GM19438 (cell line): Measurements from ENCODE around the gene PLEKHH2.
"Not testable (repeated sequence)": the region's sequence is repeated elsewhere in the genome, so short reads cannot be mapped to it uniquely, and the experiment has no call there.

Source experiments
- ATAC-seq: cut with Tn5 transposase; IDR thresholded peaks from one replicate; pipeline ENCODE4 v1.9.1; 2021; ENCODE audit warnings: low read depth; ENCODE audit not compliant: unreplicated experiment

PLEKHH2 gene

DNA sequence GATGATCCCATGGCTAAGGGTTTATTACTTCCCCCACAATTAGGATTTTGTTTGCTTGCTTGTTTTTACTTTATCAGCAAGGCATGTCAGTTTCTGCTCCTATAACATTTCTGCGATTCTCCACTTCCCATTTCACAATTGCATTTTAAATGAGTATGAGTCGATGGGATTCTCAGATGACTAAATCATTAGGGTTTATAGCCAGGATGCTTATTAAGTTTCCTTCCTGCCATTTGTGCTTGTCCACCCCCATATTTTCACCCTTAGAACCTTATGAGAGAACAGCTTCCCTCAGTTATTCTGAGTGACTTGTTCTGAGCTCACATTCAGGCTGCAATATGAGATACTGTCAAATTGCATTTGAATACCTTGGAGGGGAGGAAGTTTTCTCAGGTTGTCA is 77.1 kb downstream of the PLEKHH2 start:
- ATAC-seq = no peak

DNA sequence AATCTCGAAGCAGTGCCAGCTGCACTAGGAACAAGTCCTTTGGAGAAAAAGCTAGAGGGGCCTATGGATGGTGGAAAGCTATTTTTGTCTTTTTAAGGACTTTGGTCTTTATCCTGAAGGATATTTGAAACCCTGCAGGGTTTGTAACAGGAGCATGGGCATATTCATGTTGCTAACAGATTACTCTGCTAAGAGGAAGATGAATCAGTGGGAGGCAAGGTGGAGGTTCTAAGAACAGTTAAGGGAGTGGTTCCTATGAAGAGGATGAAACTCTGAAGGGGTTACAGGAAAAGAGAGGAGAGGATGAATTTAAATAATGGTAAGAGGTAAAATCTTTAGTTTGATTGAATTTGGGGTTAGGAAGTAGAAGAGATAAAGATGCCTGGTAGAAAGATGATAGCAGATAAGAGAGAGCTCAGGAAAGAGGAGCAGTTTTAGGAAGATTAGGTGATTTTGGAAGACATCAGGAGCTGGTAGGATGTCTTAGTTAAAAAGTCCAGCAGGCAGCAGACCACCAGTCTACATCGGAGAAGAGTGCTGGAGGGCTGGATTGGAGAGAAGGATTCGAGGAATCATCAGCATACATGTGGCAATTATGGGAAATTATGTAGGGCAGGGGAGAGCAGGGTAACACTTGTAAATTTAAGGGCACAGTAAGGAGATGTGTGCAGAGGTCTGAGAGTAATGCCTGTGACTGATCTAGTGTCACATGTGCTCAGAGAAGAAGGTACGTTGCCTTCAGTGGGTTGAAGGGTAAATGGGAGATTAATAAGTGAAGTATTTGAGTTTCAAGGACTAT is 78.4 kb downstream of the PLEKHH2 start:
- no peak for ATAC-seq

- ATAC-seq = no peak
Observed at GRCh38 chr2:43717322-43717721, 80.3 kb downstream of the PLEKHH2 start.

DNA sequence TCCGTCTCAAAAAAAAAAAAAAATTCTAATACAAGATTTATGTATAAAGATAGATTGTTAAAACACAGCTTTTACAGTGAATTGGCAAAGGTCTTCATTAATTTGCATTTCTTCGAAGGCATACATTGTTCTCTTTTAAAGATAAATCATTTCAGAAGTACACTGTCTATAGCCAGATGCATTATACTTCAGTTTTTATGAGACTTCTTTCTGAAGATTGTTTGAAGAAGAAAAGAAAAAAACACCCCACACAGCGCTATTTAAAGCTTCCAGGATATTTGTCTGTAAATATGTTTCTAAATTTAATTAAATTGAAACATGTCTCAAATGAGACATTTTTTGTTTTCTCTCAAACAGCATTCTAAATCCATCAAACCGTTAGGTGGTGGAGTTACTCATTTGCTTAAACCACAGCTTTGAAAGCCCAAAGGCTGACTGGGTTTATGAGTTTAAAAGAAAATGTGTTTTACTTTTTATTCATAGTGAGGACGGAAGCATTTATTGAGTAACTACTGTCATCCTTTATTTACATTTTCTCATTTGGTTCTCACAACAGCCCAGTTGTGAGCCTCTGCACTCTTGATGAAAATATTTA is 81.6 kb downstream of the PLEKHH2 start:
- ATAC-seq = peak; percentile 56

DNA sequence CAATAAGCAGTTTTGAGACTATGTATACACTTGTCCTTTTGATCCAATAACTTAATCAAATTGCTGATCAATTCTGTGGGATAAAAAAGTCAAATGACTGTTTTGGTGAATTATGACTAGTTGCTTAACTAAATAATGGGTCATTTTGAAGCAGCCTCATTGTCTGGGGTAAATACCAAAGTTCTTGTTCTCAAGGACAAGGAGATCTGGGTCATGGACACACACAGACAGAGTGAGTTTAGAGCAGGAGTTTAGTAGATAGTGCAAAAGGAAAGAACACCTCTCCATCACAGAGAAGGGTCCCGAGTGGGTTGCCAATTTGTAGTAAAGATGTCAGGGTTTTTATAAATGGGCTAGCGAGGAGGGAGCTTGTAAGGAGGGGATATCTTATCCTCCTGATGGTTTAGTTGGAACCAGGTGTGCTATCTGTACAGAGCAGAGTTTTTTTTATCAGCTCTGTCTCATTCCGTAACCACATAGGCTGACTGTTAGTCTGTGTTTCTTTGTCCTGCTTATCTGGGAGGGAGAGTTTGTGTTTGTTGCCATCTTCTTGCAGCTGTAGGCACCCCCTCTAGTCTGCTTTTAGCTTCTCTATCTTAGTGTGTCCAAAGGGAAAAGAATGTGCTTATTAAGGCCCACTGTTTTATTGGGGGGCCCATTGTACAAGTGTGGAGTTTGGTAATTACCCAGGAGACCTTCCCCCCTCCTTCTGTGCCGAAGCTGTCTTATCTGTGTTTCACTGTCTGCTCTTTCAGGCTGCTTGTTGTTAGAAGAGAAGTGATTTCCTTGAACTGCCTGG is 87.9 kb downstream of the PLEKHH2 start:
- no peak for ATAC-seq

- no peak for ATAC-seq
Observed at GRCh38 chr2:43725711-43726246, 88.7 kb downstream of the PLEKHH2 start.

DNA sequence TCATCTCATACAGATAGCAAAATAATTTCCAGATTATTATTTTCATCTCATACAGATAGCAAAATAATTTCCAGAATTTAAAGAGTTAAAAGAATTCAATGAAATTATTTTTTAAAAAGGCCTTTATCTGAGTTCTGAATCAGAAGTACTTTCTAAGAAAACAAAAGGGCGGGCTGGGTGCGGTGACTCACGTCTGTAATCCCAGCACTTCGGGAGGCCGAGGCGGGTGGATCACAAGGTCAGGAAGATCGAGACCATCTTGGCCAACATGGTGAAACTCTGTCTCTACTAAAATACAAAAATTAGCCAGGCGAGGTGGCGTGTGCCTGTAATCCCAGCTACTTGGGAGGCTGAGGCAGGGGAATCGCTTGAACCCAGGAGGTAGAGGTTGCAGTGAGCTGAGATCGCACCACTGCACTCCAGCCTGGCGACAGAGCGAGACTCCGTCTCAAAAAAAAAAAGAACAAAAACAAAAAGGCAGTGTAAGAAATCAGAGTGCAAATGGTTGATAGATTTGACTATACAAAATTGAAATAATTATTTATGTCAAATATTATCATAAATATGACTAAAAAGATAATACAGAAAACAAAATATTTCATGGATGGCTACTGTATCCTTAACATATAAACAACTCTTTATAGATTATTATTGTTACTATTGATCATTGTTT is 90.0 kb downstream of the PLEKHH2 start:
- not testable (repeated sequence) for ATAC-seq

- no peak for ATAC-seq
Observed at GRCh38 chr2:43727634-43728014, 90.6 kb downstream of the PLEKHH2 start.

DNA sequence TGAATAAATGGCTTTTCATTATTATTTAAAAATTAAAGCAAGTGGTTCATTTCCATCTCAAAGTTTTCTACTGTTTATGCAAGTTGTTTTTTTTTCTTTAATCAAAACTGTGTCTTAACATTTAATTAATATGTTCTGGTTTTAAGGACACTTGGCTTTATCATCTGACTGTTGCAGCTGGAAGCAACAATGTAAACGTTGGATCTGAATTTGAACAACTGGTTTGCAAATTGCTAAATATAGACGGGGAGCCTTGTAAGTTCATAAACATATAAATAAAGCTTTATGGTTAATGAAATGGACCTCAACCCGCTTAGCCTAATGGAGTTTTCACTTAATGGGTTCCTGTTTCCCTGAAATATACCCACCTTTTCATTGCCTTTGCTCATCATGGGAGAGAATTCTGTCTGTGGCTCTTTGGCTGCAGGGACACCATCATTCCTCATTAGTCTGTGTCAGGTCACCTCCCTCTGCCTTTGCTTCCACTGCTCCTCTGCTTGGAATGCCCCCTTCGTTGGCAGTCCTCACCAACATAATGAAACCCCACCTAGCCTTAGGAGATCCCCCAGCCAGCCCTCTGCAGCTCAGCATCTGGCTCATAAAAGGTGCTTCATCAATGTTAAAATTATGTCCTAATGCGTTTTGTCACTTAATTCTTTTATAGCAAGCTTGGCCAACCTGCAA is 92.6 kb downstream of the PLEKHH2 start:
- no peak for ATAC-seq

- ATAC-seq = no peak
Observed at GRCh38 chr2:43731211-43731610, 94.2 kb downstream of the PLEKHH2 start.

GRCh38 chr2:43736637-43737036 is 99.6 kb downstream of the PLEKHH2 start:
- no peak for ATAC-seq

GRCh38 chr2:43737097-43737854 is 100.2 kb downstream of the PLEKHH2 start:
- no peak for ATAC-seq

DNA sequence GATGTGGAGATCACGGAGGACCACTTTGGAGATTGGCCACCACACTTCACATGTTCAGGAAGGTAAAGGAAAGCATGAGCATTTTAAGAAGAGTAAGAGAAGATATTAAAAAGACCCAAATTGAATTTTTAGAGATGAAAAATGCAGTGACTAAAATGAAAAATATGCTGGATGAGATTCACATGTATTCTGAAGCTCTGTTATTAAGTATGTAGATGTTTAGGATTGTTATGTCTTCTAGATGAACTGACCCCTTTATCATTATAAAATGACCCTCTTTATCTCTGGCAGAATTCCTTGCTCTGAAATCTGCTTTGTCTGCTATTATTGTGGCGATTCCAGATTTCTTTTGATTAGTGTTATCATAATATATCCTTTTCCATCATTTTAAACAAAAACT is 100.8 kb downstream of the PLEKHH2 start:
- ATAC-seq = no peak

- no peak for ATAC-seq
Observed at GRCh38 chr2:43738257-43738656, 101.2 kb downstream of the PLEKHH2 start.

GRCh38 chr2:43743706-43744105 is 106.6 kb downstream of the PLEKHH2 start:
- no peak for ATAC-seq

DNA sequence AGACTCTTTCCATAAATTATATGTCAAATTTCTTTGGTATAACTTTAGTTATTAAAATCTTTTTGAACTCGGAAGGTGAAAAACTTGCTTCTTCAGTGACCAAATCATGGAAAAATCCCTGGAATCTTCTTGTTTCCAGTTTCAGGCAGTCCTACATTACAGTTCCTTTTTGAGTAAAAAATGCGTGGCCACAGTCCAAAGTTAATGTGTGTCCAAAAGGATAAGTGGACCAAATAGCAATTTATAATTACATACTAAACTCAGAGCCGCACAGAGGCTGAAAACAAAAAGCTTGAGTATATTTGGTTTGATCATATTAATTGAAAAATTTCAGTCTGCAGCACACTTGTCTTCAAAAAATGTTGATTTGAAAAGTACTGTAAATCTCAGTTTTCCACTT is 108.4 kb downstream of the PLEKHH2 start:
- ATAC-seq = no peak

- ATAC-seq = no peak
Observed at GRCh38 chr2:43748333-43748732, 111.3 kb downstream of the PLEKHH2 start.

- ATAC-seq = no peak
Observed at GRCh38 chr2:43749583-43749982, 112.5 kb downstream of the PLEKHH2 start.

- no peak for ATAC-seq
Observed at GRCh38 chr2:43751476-43751990, 114.5 kb downstream of the PLEKHH2 start.
